SKM-1 (cell line): ENCODE data around the gene IER3IP1.
"Not testable (repeated sequence)": the region's sequence is repeated elsewhere in the genome, so short reads cannot be mapped to it uniquely, and the experiment has no call there.

Source experiments
- DNase-seq: peaks from one replicate; lab custom pipeline; 2025; ENCODE audit not compliant: unreplicated experiment; lab: John Stamatoyannopoulos, UW

IER3IP1 gene

DNA sequence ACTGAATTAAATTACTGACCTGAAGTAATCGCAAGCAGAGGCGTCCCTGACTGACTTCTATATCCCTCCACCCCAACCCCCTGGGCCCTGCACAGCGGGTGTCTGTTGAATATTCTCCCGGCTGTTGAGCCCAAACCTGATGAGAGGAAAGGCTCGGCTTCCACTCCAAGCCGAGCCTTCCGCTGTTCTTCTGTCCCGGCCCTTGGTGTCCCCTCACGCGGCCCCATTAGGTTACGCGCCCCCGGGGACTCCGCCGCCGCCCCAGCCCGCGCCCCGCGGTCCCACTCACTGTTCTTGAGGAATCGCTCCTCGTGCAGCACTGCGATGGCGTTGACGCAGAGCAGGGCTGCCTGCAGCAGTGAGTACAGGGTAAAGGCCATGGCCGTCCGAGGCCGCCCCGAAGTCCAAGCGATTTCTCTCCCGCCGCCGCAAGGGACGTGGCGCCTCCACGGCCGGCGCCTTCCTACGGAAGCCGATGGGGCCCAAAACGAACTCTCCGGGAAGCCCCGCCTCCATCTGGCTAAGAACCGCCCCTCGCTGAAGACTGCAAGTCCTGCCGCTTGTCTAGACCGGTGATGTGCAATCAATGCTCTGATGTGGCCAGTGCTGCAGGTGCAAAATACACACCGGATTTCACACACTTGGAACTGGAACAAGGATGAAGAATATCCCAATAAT lies at the start of gene IER3IP1:
Gene IER3IP1, minus strand, starts transcription at position 467 of the 678 bp plus-strand sequence. Its CDS starts 87 bp downstream, at position 380.
- DNase-seq, result peak; percentile 72

DNA sequence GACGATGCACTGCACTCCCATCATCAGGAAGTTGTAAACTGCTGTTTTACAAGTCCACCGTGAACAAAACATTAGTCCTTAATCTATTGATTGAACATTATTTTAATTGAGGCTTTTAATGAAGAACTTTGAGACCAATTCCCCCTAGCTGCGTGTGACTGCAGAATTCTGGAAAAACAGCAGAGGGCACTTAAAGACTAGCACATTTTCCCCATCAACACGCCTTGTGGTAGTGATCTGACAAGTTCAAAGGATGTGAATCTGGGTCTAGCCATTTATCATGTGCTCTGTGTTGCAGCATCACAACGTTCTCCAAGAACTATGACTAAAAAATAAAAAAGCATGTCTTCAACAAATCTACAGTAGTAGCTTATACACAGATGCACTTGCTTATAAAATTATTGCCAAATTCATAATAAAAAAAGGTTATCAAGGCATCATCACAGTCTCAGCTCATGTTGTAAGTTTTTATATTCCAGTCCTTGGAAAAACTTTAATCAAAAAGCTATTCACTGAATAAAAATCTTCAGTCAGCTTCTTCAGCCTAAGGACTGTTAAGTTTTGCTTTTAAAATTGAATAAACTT lies 39.5 kb upstream of the IER3IP1 start:
- no peak for DNase-seq

DNA sequence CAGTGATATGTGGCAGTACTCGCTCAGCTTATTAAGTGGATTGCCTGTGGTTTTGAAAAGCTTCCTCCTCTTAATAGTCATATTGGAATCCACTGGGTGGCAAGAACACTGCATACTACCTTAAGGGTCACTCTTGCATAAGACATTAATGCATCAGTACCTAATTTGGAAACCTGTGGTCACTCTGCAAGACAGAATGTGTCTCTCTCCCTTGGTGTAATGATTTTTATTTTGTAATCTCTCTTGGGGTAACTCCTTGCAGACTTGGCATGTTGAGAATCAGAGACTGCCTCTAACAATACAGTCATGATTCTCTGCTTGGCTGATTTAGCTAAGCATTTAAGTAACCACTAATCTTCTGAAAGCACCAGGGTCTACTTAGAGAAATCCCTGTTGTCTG lies 33.0 kb upstream of the IER3IP1 start:
- DNase-seq, result no peak

- no peak for DNase-seq
Observed at GRCh38 chr18:47206945-47207637, 30.9 kb upstream of the IER3IP1 start.

- no peak for DNase-seq
Observed at GRCh38 chr18:47204908-47205522, 28.9 kb upstream of the IER3IP1 start.

GRCh38 chr18:47203626-47204464 lies 27.7 kb upstream of the IER3IP1 start:
- no peak for DNase-seq

- DNase-seq, result not testable (repeated sequence)
Observed at GRCh38 chr18:47195961-47196360, 19.8 kb upstream of the IER3IP1 start.

DNA sequence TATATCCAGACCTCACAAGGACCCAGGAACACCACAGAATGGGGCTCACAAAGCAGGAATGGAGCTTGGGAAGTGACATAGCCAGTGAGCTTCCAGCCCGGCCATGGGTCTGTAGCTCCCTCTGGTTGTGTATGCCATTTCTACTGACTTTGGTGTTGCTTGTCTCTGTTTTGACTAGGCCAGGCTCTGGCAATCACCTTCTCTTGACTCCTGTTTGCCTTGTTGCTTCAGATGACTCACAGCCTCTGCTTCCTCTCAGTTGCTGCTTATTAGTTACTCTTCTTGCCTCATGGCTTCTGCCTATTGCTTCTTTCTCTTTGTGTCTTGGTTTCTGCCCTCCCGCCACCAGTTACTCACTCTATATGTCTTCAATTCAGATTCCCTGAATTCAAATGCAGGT lies 15.8 kb upstream of the IER3IP1 start:
- DNase-seq, result no peak

DNA sequence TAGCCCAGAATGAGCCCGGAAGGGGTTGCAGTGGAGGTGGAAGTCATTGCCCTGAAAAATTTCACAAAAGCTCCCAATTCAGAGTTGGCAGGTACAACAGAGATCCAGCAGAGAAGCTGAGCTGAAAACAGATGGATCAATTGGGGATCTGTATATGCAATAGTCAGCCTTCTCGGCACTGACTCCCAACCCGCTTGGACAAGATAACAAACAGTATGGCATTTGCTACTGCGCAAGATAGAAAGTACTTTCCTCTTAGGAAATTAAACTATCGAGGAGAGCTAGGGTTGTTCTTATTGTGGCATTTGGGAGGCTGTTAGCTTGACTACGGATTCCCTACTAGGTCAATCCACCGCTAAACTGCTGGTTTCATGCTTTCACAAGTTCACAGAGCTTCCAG lies 11.6 kb upstream of the IER3IP1 start:
- no peak for DNase-seq

DNA sequence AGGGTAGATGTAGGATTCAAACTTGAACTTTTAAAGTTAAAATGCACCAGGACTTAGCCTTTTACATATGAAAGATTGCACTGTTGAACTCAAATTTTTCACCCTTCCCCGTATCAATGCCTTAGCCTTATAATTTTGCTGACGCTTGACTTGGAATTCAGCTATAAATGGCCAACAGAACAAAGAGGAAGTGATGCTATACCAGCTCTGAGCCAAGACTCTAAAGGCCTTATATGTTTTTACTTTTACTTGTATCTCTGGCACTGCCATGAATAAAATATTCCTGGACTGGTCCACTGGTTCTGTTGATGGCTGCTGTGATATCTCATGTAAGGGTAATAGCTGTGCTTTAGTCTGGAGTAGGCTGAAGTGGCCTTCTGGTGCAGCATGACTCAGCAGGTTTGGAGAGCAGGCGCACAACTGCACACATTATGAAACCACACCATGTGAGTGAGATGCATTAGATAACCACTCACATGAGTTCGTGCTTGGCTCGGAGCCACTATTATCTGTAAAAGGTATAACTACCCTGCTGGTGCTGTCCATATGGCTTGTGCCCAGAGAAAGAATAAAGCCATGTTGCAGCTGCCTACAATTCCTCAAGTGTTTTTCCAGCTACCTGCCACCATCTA lies 8.4 kb upstream of the IER3IP1 start:
- no peak for DNase-seq

- not testable (repeated sequence) for DNase-seq
Observed at GRCh38 chr18:47182156-47182555, 6.0 kb upstream of the IER3IP1 start.

GRCh38 chr18:47180765-47181164 lies 4.6 kb upstream of the IER3IP1 start:
- DNase-seq, result no peak

GRCh38 chr18:47179520-47179919 lies 3.4 kb upstream of the IER3IP1 start:
- no peak for DNase-seq

DNA sequence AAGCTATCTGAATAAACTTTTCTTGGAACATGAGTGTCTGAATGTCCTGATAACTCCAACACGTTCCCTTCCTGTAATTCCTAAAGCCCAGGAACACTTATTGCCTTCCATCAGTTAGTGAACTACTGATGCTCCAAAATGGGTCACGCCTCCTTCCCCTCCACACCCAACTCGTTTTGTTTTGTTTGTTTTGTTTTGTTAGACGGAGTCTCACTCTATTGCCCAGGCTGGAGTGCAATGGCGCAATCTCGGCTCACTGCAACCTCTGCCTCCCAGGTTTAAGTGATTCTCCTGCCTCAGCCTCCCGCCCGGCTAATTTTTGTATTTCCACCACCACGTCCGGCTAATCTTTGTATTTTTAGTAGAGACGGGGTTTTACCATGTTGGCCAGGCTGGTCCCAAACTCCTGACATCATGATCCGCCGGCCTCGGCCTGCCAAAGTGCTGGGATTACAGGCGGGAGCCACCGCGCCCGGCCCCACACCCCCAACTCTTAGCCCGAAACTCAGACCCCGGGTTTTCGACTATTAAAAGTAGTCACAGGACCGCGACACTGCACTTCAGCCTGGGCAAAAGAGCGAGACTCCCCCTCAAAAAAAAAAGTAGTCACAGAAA lies 774 bp downstream of the IER3IP1 start:
- DNase-seq, result no peak

GRCh38 chr18:47174545-47175116 lies 1.5 kb downstream of the IER3IP1 start:
- DNase-seq, result no peak

- DNase-seq, result no peak
Observed at GRCh38 chr18:47172476-47172875, 3.7 kb downstream of the IER3IP1 start.

DNA sequence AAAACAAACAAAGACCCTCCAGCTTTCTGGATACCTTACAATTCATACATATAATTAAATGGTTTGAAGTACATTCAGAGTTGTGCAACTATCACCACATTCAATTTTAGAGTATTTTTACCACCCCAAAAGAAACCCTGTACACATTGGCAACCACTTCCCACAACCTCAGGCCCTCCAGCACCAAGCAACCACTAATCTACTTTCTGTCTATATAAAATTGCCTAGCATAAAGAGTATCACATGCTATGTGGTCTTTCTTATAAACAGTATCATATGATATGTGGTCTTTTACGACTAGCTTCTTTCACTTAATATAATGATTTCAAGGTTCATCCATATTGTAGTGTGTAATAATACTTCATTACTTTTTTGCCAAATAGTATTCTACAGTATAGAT lies 7.3 kb downstream of the IER3IP1 start:
- DNase-seq, result no peak

DNA sequence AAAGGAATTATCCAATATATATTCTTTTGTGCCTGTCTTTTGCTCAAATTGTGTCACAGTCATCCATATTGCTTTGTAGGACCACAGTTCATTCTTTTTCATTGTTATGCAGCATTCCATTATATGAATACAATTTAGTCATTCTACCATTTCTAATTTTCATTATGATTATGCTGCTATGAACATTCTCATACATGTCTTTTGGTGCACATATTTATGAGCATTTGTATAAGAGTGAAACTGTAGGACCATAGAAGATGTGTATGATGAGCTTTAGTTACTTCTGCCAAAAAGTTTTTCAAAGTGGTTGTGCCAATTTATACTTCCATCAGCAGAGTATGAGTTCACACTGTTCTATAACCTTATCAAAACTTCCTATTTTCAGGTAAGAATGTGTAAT lies 7.7 kb downstream of the IER3IP1 start:
- DNase-seq, result no peak

DNA sequence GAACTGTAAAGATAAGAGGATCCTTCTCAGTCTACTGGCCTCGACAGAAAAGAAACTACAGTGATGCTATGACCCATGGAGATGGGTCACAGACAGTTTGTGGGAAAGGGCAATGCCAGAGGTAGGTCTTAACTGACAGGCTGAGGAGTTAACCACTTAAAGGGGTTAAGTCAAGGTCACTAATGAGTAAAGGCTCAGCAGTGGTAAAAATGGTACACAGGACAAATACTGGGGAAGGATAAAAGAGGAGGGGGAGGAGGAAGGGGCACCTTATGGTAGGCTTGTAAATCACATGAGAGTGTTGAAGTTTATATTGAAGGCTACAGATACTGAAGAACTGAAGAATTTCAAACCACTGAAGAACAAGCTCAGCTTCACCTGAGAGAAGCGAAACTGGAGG lies 9.9 kb downstream of the IER3IP1 start:
- DNase-seq, result no peak

- DNase-seq, result no peak
Observed at GRCh38 chr18:47163241-47163640, 12.9 kb downstream of the IER3IP1 start.
